ENCODE data around the gene HGF.

Gene HGF

DNA sequence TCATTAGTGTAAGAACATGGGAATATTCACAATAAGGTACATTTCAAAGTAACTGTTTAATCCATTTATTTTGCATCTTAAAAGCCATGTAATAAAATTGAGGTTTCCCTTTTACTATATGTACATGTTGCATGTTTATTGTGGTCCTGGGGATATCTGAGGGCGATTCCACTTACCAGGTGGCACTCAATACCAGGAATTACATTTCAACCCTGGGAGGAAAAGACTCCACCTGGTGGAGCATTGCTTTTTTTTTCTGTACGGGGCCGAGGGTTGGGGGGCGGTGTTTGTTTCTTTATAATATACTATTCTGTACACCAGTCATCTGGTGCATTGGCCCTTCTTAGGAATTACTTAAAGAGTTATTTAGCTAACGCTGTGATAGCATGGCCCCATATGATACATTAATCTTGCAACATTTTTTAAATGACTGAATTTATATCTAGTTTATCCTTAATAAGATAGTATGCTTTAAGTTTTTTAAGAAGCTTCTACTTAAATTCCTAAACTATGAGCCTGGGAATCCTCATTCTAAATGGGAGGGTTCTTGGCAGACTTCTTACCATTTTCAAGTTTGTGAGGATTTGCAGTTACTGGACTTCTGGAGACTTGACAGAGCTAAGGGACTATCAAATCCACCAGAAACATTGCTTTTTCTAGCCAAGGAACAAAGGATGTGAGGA is 7.2 kb upstream of the HGF start:
- no peak overlapping the region for H3K4me3 ChIP-seq (ENCODE audit: low read depth, low read length)

DNA sequence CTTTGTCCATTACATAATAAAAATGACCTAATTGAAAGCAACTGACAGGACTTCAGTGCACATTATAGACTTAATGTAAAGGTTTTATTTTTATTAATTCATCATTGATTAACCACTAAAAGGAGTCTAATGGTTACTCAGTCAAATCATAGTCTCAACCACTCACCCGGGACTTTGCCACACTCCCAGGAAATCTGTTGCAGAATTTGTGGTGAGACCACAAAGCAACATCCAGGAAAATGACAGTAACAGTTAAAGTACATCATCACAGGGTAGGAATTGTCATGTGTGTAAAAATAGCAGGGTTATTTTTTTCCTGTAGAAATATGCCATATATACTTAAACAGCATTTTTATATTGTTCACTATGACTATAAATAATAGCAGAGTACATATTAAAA is 6.3 kb upstream of the HGF start:
- no peak overlapping the region for H3K4me3 ChIP-seq (ENCODE audit: low read depth, low read length)

DNA sequence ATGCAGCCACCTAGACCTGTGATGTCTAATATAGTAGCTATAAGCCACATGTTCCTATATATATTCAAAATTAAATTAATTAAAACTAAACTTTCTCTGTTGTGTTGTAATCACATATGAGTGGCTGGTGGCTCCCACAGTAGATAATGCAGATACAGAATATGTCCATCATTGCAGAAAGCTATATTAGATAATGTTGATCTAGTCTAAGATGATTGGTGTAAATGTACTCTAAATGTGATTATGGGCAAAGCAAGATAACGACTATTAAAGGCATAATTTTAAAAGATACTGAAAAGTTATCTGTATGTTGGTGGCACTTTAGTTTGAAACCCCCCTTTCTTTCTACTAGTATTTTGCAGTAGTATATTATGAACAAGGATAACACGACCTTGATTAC is 5.7 kb upstream of the HGF start:
- H3K4me3 ChIP-seq (ENCODE audit: low read depth, low read length) = no peak overlapping the region

DNA sequence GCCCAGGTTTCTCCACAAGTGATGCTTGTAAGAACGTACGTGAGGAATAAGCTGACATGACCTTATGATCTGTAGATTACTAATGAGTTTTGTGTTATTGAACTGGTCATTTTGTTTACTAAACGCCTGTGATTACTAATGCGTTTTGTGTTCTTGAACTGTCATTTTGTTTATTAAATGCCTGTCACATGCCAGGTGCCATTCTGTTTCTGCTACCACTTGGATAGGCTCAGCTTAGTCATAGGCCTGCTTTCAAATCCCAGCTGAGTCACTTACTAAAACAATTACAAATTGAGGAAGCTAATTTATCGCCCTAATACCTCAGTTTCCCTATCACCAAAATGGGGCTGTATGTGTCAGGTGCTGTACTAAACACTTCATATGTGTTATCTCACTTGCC is 4.7 kb upstream of the HGF start:
- no peak overlapping the region for H3K4me3 ChIP-seq (ENCODE audit: low read depth, low read length)

DNA sequence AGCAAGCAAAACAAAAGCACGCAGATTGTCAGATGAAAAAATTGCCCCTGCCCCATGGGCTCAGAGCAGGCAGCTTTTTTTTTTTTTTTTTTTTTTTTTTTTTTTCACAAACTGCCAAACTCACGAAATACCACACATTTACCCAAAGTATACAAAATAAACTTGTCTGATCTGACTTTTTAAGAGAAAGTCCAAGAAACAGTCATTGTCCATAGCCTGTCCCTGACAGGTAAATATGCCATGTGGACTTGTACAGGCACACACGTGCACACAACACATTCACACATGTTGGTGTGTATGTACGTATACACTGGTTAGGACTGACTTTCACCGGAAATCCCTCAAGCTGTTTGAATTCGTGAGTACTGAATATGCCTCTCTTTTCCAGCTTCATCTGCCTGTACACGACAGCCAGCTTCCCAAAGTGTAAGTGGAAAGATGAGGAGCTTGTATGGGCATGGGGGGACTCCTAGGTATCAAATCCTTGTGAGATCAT is 929 bp upstream of the HGF start:
- no peak overlapping the region for H3K4me3 ChIP-seq (ENCODE audit: low read depth, low read length)

- H3K4me3 ChIP-seq (ENCODE audit: low read depth, low read length) = no peak overlapping the region
These were observed 682 bp downstream of the HGF start for GRCh38 chr7:81768951-81769778.

DNA sequence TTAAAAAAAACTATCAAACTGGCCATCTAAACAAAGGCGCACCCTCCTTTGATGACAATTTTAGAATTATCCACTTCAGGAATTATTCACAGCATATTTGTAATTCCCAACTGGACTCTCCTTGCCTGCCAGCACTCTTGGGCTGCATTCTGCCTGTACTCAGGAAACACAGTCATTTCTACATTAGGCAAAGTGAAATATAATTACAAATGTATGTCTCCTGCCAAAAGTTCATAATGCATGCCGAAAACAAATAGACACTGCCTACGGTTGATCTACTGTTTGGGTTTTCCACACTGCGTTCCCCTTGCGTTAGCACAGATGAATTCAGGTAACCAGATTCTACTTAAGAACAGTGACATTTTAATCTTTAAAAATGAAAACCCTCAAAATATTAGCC is 1.9 kb downstream of the HGF start:
- no peak overlapping the region for H3K4me3 ChIP-seq (ENCODE audit: low read depth, low read length)

GRCh38 chr7:81761821-81762220 is 8.0 kb downstream of the HGF start:
- no peak overlapping the region for H3K4me3 ChIP-seq (ENCODE audit: low read depth, low read length)

DNA sequence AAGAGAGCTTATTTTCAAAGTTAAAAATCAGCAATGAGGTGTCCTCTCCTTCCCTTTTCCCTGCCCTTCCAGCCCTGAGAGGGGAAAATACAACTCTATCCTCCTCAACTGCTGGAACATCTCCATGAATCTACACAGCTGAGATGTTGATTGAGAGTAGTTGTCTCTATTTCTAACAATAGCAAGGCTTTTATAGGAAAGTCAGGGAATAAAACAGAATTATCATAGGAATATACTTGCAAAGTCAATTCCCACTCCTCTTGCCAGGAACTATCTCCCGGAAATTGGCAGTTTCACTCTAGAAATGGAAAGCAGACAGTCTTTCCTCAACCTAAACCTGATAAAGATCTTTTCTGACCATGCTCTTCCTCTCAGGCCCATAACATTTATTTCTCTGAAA is 8.8 kb downstream of the HGF start:
- no peak overlapping the region for H3K4me3 ChIP-seq (ENCODE audit: low read depth, low read length)

DNA sequence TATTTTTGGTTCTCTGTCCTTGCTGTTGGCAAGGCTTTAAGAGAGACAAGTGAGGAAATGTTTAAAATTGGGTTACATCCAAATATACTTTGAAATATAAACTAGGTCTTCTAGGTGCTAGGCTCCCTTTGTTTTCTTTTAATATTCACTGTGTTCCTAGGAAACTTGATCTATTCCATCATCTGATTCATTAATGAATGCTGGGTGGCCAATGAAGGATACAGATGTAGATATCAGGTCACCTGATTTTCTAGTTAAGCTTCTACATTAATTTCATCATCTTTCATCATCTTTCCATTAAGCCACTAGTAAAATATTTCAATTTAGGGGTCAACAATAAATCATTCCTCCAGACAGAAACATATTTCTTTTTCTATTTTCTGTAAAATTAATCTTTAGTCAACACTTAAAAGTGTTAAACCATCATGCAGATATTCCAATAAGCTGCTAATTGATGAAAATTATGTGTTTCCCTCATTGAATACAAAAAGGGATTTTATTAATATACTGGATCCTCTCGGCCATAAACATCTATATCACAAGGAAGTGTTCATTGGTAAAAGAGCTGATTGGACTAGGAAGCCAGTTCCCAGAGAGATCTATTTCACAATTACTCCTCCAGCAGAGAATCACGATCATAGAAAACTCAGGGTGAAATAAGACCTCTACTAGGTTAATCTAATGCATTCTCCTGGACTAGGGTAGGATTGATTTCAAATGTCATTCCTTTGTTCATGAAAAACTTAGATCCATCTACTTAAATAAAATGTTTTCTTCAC is 14.7 kb downstream of the HGF start:
- H3K4me3 ChIP-seq (ENCODE audit: low read depth, low read length) = no peak overlapping the region

GRCh38 chr7:81753392-81753791 is 16.5 kb downstream of the HGF start:
- H3K4me3 ChIP-seq (ENCODE audit: low read depth, low read length) = no peak overlapping the region

DNA sequence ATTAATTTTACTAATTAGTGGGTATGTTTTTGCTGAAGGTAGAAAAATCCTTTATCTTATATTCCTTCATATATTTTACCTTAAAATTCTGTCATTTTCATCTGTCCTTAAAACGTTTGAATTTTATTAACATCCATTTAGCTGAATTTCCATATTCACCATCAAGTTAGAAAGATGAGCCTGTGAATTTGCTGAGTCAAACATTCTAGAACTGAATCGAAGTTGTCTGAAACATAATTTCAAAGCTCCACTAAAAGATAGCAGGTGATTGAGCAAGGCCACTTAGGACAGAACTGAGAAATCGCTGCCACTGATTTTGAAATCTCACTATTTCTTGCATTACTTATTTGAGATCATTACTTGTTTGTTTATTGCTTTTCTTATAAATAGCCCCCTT is 17.5 kb downstream of the HGF start:
- H3K4me3 ChIP-seq (ENCODE audit: low read depth, low read length) = no peak overlapping the region

DNA sequence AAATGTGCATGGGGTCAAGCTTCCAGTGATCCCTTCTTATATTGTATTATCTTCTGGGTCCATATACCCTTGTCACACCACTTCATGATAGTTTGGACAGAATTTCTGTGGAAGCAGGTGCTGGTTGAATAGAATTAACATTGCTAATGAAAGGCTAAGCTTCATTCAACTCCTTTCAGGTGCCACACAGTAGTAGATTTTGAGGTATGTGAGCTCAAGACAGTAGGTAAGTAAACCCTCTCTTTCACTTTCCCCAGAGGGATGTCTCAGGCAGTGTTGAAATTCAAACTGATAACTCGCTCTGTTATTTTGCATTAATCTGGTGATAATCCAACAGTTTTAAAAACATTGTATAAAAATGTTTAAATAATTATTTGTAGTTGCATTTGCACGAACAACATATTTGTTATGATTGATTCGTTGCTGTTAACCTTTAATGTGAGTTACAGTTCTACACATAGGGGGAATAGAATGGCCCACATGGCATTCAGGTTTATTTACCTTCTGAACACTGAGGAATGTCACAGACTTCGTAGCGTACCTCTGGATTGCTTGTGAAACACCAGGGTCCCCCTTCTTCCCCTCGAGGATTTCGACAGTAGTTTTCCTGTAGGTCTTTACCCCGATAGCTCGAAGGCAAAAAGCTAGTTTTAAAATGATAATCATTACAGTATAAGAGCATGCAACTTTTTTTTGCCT is 18.1 kb downstream of the HGF start:
- H3K4me3 ChIP-seq (ENCODE audit: low read depth, low read length) = no peak overlapping the region

- no peak overlapping the region for H3K4me3 ChIP-seq (ENCODE audit: low read depth, low read length)
These were observed 24.2 kb downstream of the HGF start for GRCh38 chr7:81745637-81746036.

- H3K4me3 ChIP-seq (ENCODE audit: low read depth, low read length) = no peak overlapping the region
These were observed 25.5 kb downstream of the HGF start for GRCh38 chr7:81744389-81744788.

DNA sequence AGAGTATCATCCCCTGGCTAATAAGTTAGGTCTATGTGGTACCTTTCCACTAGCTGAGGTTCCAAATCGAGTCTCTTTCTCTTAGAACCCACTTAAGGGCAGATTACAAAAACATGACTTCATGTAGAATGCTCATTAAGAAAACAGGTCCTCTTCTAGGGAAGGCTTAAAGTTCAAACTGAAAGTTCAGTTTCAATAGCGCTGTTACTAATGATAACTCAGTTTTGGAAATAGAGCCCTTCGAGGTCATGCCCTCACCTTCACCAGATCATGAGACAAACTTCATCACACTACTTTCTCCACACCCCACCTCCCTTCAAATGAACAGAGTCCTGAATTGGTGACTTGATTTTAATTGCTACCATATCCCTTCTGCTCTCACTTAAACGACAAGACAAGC is 26.2 kb downstream of the HGF start:
- H3K4me3 ChIP-seq (ENCODE audit: low read depth, low read length) = no peak overlapping the region

- no peak overlapping the region for H3K4me3 ChIP-seq (ENCODE audit: low read depth, low read length)
These were observed 26.6 kb downstream of the HGF start for GRCh38 chr7:81743201-81743600.

DNA sequence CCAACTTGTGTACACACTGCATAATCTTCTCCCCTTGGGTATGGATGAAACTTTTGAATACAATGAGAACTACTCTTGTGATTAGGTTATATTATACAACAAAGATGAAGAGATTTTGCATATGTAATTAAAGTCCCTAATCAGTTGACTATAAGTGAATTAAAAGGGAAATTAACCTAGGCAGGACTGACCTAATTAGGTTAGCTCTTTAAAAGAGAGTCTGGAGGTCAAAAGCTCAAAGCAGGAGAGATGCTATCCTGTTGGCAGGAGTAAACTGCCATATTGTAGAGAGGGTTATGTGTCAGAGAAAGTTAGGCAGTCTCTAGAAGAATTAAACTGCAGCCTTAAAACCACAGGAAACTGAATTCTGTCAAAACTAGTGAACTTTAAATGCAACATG is 29.4 kb downstream of the HGF start:
- no peak overlapping the region for H3K4me3 ChIP-seq (ENCODE audit: low read depth, low read length)

DNA sequence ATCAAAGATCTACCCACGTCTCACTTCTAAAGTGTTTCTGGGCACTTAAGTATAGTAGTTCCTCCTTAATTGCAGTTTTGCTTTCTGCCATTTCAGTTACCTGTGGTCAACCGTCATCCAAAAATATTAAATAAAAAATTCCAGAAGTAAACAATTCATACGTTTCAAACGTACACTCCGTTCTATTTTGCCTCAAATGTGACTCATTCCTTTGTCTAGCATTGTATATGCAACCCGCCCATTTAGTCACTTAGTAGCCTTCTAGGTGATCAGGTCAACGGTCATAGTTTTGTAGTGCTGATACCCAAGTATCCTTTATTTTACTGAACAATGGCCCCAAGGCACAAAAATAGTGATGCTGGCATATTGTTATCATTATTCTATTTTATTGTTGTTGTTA is 33.8 kb downstream of the HGF start:
- no peak overlapping the region for H3K4me3 ChIP-seq (ENCODE audit: low read depth, low read length)

- no peak overlapping the region for H3K4me3 ChIP-seq (ENCODE audit: low read depth, low read length)
These were observed 44.1 kb downstream of the HGF start for GRCh38 chr7:81725812-81726127.
